ENCODE results near the gene ARMC8. TPM values are rescaled to one million over a fixed set of nuclear protein-coding genes. Genes with fewer than 3 reads are reported as not detected.

Gene ARMC8
- total RNA-seq, 1 experiment from 2014 or later = 63.6 TPM

GRCh38 chr3:138165061-138165460, 22.0 kb upstream of the ARMC8 start:
- DNase-seq = no peak
- Histone ChIP-seq H3K9ac (ENCODE audit: extremely low read depth, insufficient read length, low read length) (no peak overlapping the region), H3K4me2 (ENCODE audit: insufficient read depth, insufficient read length, low read length) (no peak overlapping the region), H2BK12ac (ENCODE audit: insufficient read length, low read depth, low read length) (no peak overlapping the region), H3K79me2 (ENCODE audit: insufficient read depth, low read length) (no peaks in the 10 kb centered on the region), H2BK15ac (ENCODE audit: low read depth, low read length) (no peak overlapping the region), H3K14ac (ENCODE audit: insufficient read depth, low read length) (no peak overlapping the region), H4K5ac (ENCODE audit: insufficient read length, low read depth, low read length) (no peak overlapping the region), H4K20me1 (ENCODE audit: control insufficient read depth, insufficient read depth, insufficient read length) (no peaks in the 10 kb centered on the region), H3K56ac (ENCODE audit: insufficient read length, low read depth, low read length) (no peak overlapping the region), H3T11ph (ENCODE audit: low read length) (no peak overlapping the region), H3K4me1 (ENCODE audit: insufficient read depth, low read length) (no peaks in the 10 kb centered on the region), H3K27me3 (ENCODE audit: insufficient read depth, low read length) (no peaks in the 10 kb centered on the region), H2AK5ac (ENCODE audit: insufficient read length, low read length) (no peak overlapping the region), H3K79me1 (ENCODE audit: insufficient read depth, low read depth, low read length, poor library complexity, severe bottlenecking) (no peaks in the 10 kb centered on the region), H3K9me3 (ENCODE audit: control insufficient read depth, low read depth, low read length) (no peaks in the 10 kb centered on the region), H4K91ac (ENCODE audit: insufficient read length, low read depth, low read length) (no peak overlapping the region), H3K18ac (ENCODE audit: insufficient read length, low read depth, low read length) (no peak overlapping the region), H3K27ac (ENCODE audit: insufficient read length, low read depth, low read length) (no peak overlapping the region), H3K4ac (ENCODE audit: low read depth, low read length) (no peak overlapping the region), H3K23me2 (ENCODE audit: insufficient read length, low read depth, low read length, poor library complexity, severe bottlenecking) (no peaks in the 10 kb centered on the region), H2BK20ac (ENCODE audit: low read depth, low read length, poor library complexity, severe bottlenecking) (no peak overlapping the region), H4K8ac (replicated peaks; ENCODE audit: insufficient read length, low read depth, low read length) (no peak overlapping the region), H3K23ac (ENCODE audit: insufficient read length, low read depth, low read length) (no peak overlapping the region), H2BK120ac (ENCODE audit: low read depth, low read length, poor library complexity, severe bottlenecking) (no peak overlapping the region), H2AFZ (ENCODE audit: low read length) (no peak overlapping the region), H2BK5ac (ENCODE audit: insufficient read length, low read length) (no peak overlapping the region)
- H3K9me3 Mint-ChIP-seq = no peaks in the 10 kb centered on the region
- H3K36me3 Mint-ChIP-seq (ENCODE audit: insufficient read depth in 1 of 3, low read depth in 3 of 3) = peaks cover 23 to 82% (median 54%) of the 10 kb centered on the region in 3 experiments
- WGBS (ENCODE audit: extremely low coverage, insufficient read length, low lambda C conversion rate) = no CpG with 5 or more reads among the region's 2 CpGs
- H3K4me1 Mint-ChIP-seq = no peaks in the 10 kb centered on the region
- H3K27ac Mint-ChIP-seq = no peak overlapping the region
- TF ChIP-seq CTCF (conservative IDR thresholded peaks at IDR 0.05) = no peak
- no peak overlapping the region for H3K4me3 Mint-ChIP-seq
- H3K27me3 Mint-ChIP-seq (ENCODE audit: low read depth) = no peaks in the 10 kb centered on the region

All from H9 (cell line).